HCT116 (cell line): ENCODE measurements around the gene RAPGEF6. TPM values are rescaled to one million over a fixed set of nuclear protein-coding genes. Genes with fewer than 3 reads are reported as not detected.

Experiments used
- ATAC-seq: fragments of 200-7000 bp; cut with Tn5 transposase; 2 replicates; pipeline ENCODE4 v1.9.1; 2020; ENCODE audit warnings: mild to moderate bottlenecking, moderate library complexity
- BruUV-seq: library from RNA; stranded (reverse); fragments of 400-500 nt; replicated peaks from 2 replicates; lab custom pipeline; 2021; lab: Mats Ljungman, UMichigan
- CTCF ChIA-PET: fragments of 300-600 bp; sonication (Branson Sonifier 250); formaldehyde crosslinking; loops from one replicate; lab custom pipeline; 2021; ENCODE audit warnings: antibody characterized with exemption; lab: Charles Lee
- POLR2A ChIA-PET: fragments of 300-600, 350-600 bp; sonication (Branson Sonifier 250); formaldehyde crosslinking; loops from one replicate; lab custom pipeline; 2021; ENCODE audit warnings: antibody characterized with exemption; lab: Charles Lee
- RAD21 ChIA-PET, 2 experiments: fragments of 300-600 bp; sonication (Branson Sonifier 250); formaldehyde crosslinking; loops; one replicate each; lab custom pipeline; 2023; ENCODE audit warnings: low total read pairs in 2 of 2; ENCODE audit not compliant: uncharacterized antibody in 2 of 2, unreplicated experiment in 2 of 2, low non-redundant PET in 1 of 2; lab: Charles Lee
- DNase-seq: peaks from one replicate; pipeline ENCODE4 v3.0.0-alpha.2; 2010; ENCODE audit warnings: low read depth, low spot score
- H2AFZ ChIP-seq: fragments of 200-600 bp; shearing (Covaris generic), sonication (generic); 2 replicates; pipeline ENCODE4 v1.6.1; 2017; ENCODE audit warnings: low read depth, mixed run types, mixed read lengths, antibody characterized with exemption, low read length; ENCODE audit not compliant: poor library complexity, severe bottlenecking
- H3K27ac ChIP-seq: 2 replicates; pipeline ENCODE4 v1.5.1; 2012; ENCODE audit warnings: low read depth, low read length
- H3K27me3 ChIP-seq: fragments of 200-600 bp; sonication (generic); 2 replicates; pipeline ENCODE4 v1.6.1; 2016; ENCODE audit warnings: mixed run types, low read length, mixed read lengths; ENCODE audit not compliant: insufficient read depth
- H3K36me3 ChIP-seq, 2 experiments: fragments of 200-500 bp in 1 of 2; fragments of 200-600 bp in 1 of 2; sonication (Bioruptor generic) in 1 of 2; sonication (generic) in 1 of 2; 2 replicates each; pipeline versions ENCODE4 v1.5.1 to v1.6.1; 2014 to 2016; ENCODE audit warnings: low read length in 2 of 2, inconsistent platforms in 1 of 2, mixed read lengths in 1 of 2, mixed run types in 1 of 2; ENCODE audit not compliant: insufficient read depth in 2 of 2, control insufficient read depth in 1 of 2
- H3K4me1 ChIP-seq, 2 experiments: fragments of 200-600 bp in 1 of 2; sonication (generic) in 1 of 2; 2 replicates each; pipeline versions ENCODE4 v1.5.1 to v1.6.1; 2012 to 2017; ENCODE audit warnings: low read length in 2 of 2, inconsistent platforms in 1 of 2, mild to moderate bottlenecking in 1 of 2, mixed read lengths in 1 of 2, mixed run types in 1 of 2, moderate library complexity in 1 of 2; ENCODE audit not compliant: insufficient read depth in 2 of 2, control insufficient read depth in 1 of 2
- H3K4me2 ChIP-seq: fragments of 200-600 bp; sonication (generic); 2 replicates; pipeline ENCODE4 v1.6.1; 2017; ENCODE audit warnings: mixed run types, low read length, mixed read lengths
- H3K4me3 ChIP-seq, 2 experiments: fragments of 200-600 bp in 1 of 2; sonication (generic) in 1 of 2; replicated peaks in 1 of 2; 2 replicates each; pipeline ENCODE4 v1.5.1; 2011 to 2016; ENCODE audit warnings: low read length in 2 of 2, control low read depth in 1 of 2, low read depth in 1 of 2, mild to moderate bottlenecking in 1 of 2, mixed read lengths in 1 of 2, mixed run types in 1 of 2
- H3K79me2 ChIP-seq: fragments of 200-600 bp; sonication (generic); 2 replicates; pipeline ENCODE4 v1.6.1; 2017; ENCODE audit warnings: mild to moderate bottlenecking, mixed run types, low read length, moderate library complexity, mixed read lengths; ENCODE audit not compliant: insufficient read depth
- H3K9ac ChIP-seq: fragments of 200-600 bp; sonication (generic); 2 replicates; pipeline ENCODE4 v1.6.1; 2016; ENCODE audit warnings: low read length, mixed read lengths
- H3K9me2 ChIP-seq: fragments of 200-600 bp; sonication (generic), shearing (Covaris generic); 2 replicates; pipeline ENCODE4 v1.6.1; 2017; ENCODE audit warnings: mixed run types, mild to moderate bottlenecking, moderate library complexity; ENCODE audit not compliant: insufficient read depth
- H3K9me3 ChIP-seq, 2 experiments: fragments of 200-500 bp in 1 of 2; fragments of 200-600 bp in 1 of 2; sonication (Bioruptor generic) in 1 of 2; sonication (generic) in 1 of 2; 2 replicates each; pipeline ENCODE4 v1.6.1; 2014 to 2017; ENCODE audit warnings: low read length in 2 of 2, mixed read lengths in 2 of 2, inconsistent platforms in 1 of 2, low read depth in 1 of 2, mild to moderate bottlenecking in 1 of 2, mixed run types in 1 of 2, moderate library complexity in 1 of 2; ENCODE audit not compliant: control insufficient read depth in 1 of 2, insufficient read depth in 1 of 2
- H4K20me1 ChIP-seq: fragments of 200-600 bp; sonication (generic), shearing (Covaris generic); 2 replicates; pipeline ENCODE4 v1.6.1; 2017; ENCODE audit warnings: mixed run types, mild to moderate bottlenecking, moderate library complexity; ENCODE audit not compliant: insufficient read depth
- ATF3 ChIP-seq: IDR thresholded peaks from 2 replicates; pipeline ENCODE4 v1.6.1; 2012
- ELF1 ChIP-seq: IDR thresholded peaks from 2 replicates; pipeline ENCODE4 v1.6.1; 2012; ENCODE audit warnings: low read depth, borderline replicate concordance
- EZH2 ChIP-seq: fragments of 200-600 bp; sonication (generic); IDR thresholded peaks from 2 replicates; pipeline ENCODE4 v1.6.1; 2017; ENCODE audit warnings: antibody characterized with exemption, mixed run types
- FOSL1 ChIP-seq: IDR thresholded peaks from 2 replicates; pipeline ENCODE4 v1.6.1; 2012; ENCODE audit warnings: low read depth
- JUND ChIP-seq: IDR thresholded peaks from 2 replicates; pipeline ENCODE4 v1.6.1; 2012
- MAX ChIP-seq: IDR thresholded peaks from 2 replicates; pipeline ENCODE4 v1.6.1; 2012
- POLR2A ChIP-seq: IDR thresholded peaks from 2 replicates; pipeline ENCODE4 v1.7.0; 2011; ENCODE audit warnings: borderline replicate concordance; ENCODE audit not compliant: insufficient read depth, insufficient read length; ENCODE audit errors: extremely low read depth
- POLR2AphosphoS5 ChIP-seq: IDR thresholded peaks from 2 replicates; pipeline ENCODE4 v1.6.1; 2011; ENCODE audit warnings: mild to moderate bottlenecking, low read depth, low read length, moderate library complexity
- RAD21 ChIP-seq: IDR thresholded peaks from 2 replicates; pipeline ENCODE4 v1.6.1; 2012; ENCODE audit warnings: low read depth, mild to moderate bottlenecking
- REST ChIP-seq: IDR thresholded peaks from 2 replicates; pipeline ENCODE4 v1.6.1; 2012; ENCODE audit warnings: low read depth
- SIN3A ChIP-seq: IDR thresholded peaks from 2 replicates; pipeline ENCODE4 v1.6.1; 2012; ENCODE audit warnings: low read depth
- SRF ChIP-seq: IDR thresholded peaks from 2 replicates; pipeline ENCODE4 v1.6.1; 2012; ENCODE audit warnings: low read depth
- ZFX ChIP-seq: fragments of 450-650 bp; IDR thresholded peaks from 2 replicates; pipeline ENCODE4 v1.6.1; 2017
- ZNF274 ChIP-seq: fragments of 200-500 bp; sonication (Bioruptor generic); IDR thresholded peaks from 2 replicates; pipeline ENCODE4 v1.6.1; 2014; ENCODE audit warnings: mild to moderate bottlenecking, low read depth, low read length, inconsistent platforms
- intact Hi-C: fragments of 100-400 bp; cut with micrococcal nuclease; formaldehyde crosslinking; loops from 2 replicates; pipeline ENCODE4 v1.10.0; 2022
- total RNA-seq: library from RNA; stranded (reverse); gene quantifications from one replicate; pipeline ENCODE4 v1.2.1, GENCODE V29; 2021; ENCODE audit not compliant: unreplicated experiment

RAPGEF6 gene
- total RNA-seq, 1 experiment from 2014 or later = 18.4 TPM

GRCh38 chr5:131406076-131406475 is 229.0 kb downstream of the RAPGEF6 start:
- H4K20me1 ChIP-seq = no peaks in the 10 kb centered on the region
- ChIA-PET POLR2A (no interaction called here), CTCF (no interaction called here), RAD21 (no interaction called here)
- no peak overlapping the region for H3K4me3 ChIP-seq
- H3K27me3 ChIP-seq = no peaks in the 10 kb centered on the region
- no peaks in the 10 kb centered on the region for H3K9me3 ChIP-seq
- no peaks in the 10 kb centered on the region for H3K4me1 ChIP-seq
- TF ChIP-seq SRF (no peak), MAX (no peak), SIN3A (no peak), REST (no peak), POLR2A (no peak), ATF3 (no peak), ZNF274 (no peak), FOSL1 (no peak), EZH2 (no peak), RAD21 (no peak), POLR2AphosphoS5 (no peak), JUND (no peak), ZFX (no peak), ELF1 (no peak)
- intact Hi-C loops = no loop called here
- ATAC-seq (no peak), DNase-seq (no peak)
- no peaks in the 10 kb centered on the region for H3K9me2 ChIP-seq
- no peak overlapping the region for H3K9ac ChIP-seq
- H3K36me3 ChIP-seq = peaks cover 3 to 4% of the 10 kb centered on the region in 2 experiments; a peak in 2 of 4 replicates
- H3K4me2 ChIP-seq = no peak overlapping the region
- H3K27ac ChIP-seq = no peak overlapping the region
- no TSS peak for BruUV-seq
- no peak overlapping the region for H2AFZ ChIP-seq
- no peaks in the 10 kb centered on the region for H3K79me2 ChIP-seq
